Measurements from ENCODE around the gene CCAR1. TPM values are rescaled to one million over a fixed set of nuclear protein-coding genes. Genes with fewer than 3 reads are reported as not detected.

Gene CCAR1
- total and polyA plus RNA-seq, 8 donors = 12.1 to 47.7 (median 25.2) TPM

DNA sequence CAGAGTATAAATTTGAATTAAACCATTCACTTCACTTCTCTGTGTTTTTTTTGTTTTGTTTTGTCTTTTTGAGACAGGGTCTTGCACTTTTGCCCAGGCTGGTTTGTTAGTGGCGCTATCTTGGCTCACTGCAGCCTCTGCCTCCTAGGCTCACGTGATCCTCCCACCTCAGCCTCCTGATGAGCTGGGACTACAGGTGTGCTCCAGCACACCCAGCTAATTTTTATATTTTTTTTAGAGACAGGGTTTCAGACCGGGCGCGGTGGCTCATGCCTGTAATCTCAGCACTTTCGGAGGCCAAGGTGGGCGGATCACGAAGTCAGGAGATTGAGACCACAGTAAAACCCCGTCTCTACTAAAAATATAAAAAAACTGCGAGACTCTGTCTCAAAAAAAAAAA is 69.4 kb downstream of the CCAR1 start:
- no peak for FAIRE-seq
- TF ChIP-seq, protein P1, sequence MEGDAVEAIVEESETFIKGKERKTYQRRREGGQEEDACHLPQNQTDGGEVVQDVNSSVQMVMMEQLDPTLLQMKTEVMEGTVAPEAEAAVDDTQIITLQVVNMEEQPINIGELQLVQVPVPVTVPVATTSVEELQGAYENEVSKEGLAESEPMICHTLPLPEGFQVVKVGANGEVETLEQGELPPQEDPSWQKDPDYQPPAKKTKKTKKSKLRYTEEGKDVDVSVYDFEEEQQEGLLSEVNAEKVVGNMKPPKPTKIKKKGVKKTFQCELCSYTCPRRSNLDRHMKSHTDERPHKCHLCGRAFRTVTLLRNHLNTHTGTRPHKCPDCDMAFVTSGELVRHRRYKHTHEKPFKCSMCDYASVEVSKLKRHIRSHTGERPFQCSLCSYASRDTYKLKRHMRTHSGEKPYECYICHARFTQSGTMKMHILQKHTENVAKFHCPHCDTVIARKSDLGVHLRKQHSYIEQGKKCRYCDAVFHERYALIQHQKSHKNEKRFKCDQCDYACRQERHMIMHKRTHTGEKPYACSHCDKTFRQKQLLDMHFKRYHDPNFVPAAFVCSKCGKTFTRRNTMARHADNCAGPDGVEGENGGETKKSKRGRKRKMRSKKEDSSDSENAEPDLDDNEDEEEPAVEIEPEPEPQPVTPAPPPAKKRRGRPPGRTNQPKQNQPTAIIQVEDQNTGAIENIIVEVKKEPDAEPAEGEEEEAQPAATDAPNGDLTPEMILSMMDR (IDR thresholded peaks at IDR 0.05) = no peak
- peaks cover 0 to 52% (median 14%) of the 10 kb centered on the region in 3 donors for H3K36me3 ChIP-seq
- WGBS, 2 donors = 93 to 94% methylated on average over 10 of the region's 10 CpGs
- ATAC-seq = no peak
- no peak for DNase-seq
- H3K4me3 ChIP-seq = no peak overlapping the region
- intact Hi-C loops (cut with DNase I) = no loop called here
- H3K27ac ChIP-seq = no peak overlapping the region
- H3K4me1 ChIP-seq = no peaks in the 10 kb centered on the region
- H3K9me3 ChIP-seq = no peaks in the 10 kb centered on the region
- no peaks in the 10 kb centered on the region for H3K27me3 ChIP-seq

DNA sequence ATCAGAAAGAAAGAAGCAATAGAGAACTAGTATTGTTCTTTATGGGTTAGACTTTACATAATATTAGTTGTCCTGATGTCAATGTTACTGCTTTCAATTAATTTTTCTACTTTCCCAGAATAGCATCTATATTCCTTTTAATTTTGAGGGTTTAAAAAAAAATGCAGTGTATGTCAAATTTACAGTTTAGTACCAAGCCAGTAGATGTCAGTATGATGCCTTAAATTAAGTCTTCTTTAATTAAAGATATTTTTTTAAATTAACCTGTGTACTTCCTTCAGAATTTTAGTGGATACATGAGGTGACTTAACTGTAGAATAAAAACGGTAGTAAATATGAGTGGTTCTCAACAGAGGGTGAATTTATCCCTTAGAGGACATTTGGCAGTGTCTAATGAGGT is 71.1 kb downstream of the CCAR1 start:
- 37 to 65% methylated on average over 1 of the region's 1 CpG for WGBS, 2 donors
- no peak for ATAC-seq
- intact Hi-C loops (cut with DNase I) = no loop called here
- Histone ChIP-seq H3K27ac (no peak overlapping the region), H3K27me3 (no peaks in the 10 kb centered on the region), H3K4me1 (no peaks in the 10 kb centered on the region), H3K4me3 (no peak overlapping the region), H3K9me3 (no peaks in the 10 kb centered on the region), H3K36me3 (peaks cover 0 to 35% (median 14%) of the 10 kb centered on the region in 3 donors)
- no peak for DNase-seq
- TF ChIP-seq, protein P1 (IDR thresholded peaks at IDR 0.05) = no peak
- no peak for FAIRE-seq

DNA sequence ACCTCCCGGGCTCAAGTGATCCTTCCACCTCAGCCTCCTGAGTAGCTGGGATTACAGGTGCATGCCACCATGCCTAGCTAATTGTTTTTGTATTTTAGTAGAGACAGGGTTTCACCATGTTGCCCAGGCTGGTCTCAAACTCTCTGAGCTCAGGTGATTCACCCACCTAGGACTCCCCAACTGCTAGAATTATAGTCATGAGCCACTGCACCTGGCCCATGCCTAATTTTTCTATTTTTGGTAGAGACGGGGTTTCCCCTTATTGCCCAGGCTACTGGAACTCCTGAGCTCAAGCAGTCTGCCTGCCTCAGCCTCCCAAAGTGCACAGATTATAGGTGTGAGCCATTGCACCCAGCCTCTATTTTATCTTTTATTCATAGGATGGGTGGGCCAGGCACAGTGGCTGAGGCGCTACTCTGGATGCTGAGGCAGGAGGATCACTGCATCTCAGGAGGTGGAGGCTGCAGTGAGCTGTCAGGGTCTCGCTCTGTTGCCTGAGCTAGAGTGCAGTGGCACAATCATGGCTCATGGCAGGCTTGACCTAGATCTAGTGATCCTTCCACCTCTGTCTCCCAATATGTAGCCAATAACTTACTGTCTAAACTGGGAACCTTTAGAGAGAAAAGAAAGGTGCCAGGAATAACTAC is 75.0 kb downstream of the CCAR1 start:
- FAIRE-seq = no peak
- no peak for DNase-seq

GRCh38 chr10:68796605-68797004 is 75.6 kb downstream of the CCAR1 start:
- H3K27me3 ChIP-seq = no peaks in the 10 kb centered on the region
- no peaks in the 10 kb centered on the region for H3K9me3 ChIP-seq
- TF ChIP-seq, protein P1 (IDR thresholded peaks at IDR 0.05) = no peak
- DNase-seq (no peak), FAIRE-seq (no peak), ATAC-seq (no peak)
- WGBS, 2 donors = 84% methylated on average over 3 of the region's 3 CpGs
- no peaks in the 10 kb centered on the region for H3K36me3 ChIP-seq
- H3K4me3 ChIP-seq = no peak overlapping the region
- no peaks in the 10 kb centered on the region for H3K4me1 ChIP-seq
- intact Hi-C loops (cut with DNase I) = loop anchor here in 1 of 3 donors (5.0 kb wide), 1 partner anchor 49 kb away; no protein-coding TSS in a partner anchor
- H3K27ac ChIP-seq = no peak overlapping the region

More for the DNA sequence above, 75.0 kb downstream of the CCAR1 start:
- peaks cover 0 to 3% (median 0%) of the 10 kb centered on the region in 3 donors for H3K36me3 ChIP-seq
- H3K27me3 ChIP-seq = no peaks in the 10 kb centered on the region
- H3K4me1 ChIP-seq = no peaks in the 10 kb centered on the region
- no peak overlapping the region for H3K4me3 ChIP-seq
- no peak overlapping the region for H3K27ac ChIP-seq
- WGBS, 2 donors = 96 to 97% methylated on average over 4 of the region's 4 CpGs
- intact Hi-C loops (cut with DNase I) = loop anchor here in 1 of 3 donors (5.0 kb wide), 1 partner anchor 49 kb away; no protein-coding TSS in a partner anchor
- H3K9me3 ChIP-seq = no peaks in the 10 kb centered on the region
- ATAC-seq = no peak
- TF ChIP-seq, protein P1 (IDR thresholded peaks at IDR 0.05) = no peak

- intact Hi-C loops (cut with DNase I) = no loop called here
- Histone ChIP-seq H3K27ac (no peak overlapping the region), H3K9me3 (no peaks in the 10 kb centered on the region), H3K36me3 (no peaks in the 10 kb centered on the region), H3K4me1 (no peaks in the 10 kb centered on the region), H3K27me3 (no peaks in the 10 kb centered on the region), H3K4me3 (no peak overlapping the region)
- DNase-seq (no peak), FAIRE-seq (no peak), ATAC-seq (no peak)
- TF ChIP-seq, protein P1 (IDR thresholded peaks at IDR 0.05) = no peak
- 67 to 87% methylated on average over 2 of the region's 2 CpGs for WGBS, 2 donors
Measured at GRCh38 chr10:68800211-68800610, 79.2 kb downstream of the CCAR1 start.
